Endothelial cell of umbilical vein (primary cell): ENCODE data around the gene KIAA1671. TPM values are rescaled to one million over a fixed set of nuclear protein-coding genes. Genes with fewer than 3 reads are reported as not detected.
A peak's percentile ranks its signal among the peaks of the same experiment; 100 is the strongest.

Source experiments
- BruUV-seq: library from RNA; stranded (reverse); fragments of 400-500 nt; replicated peaks from 2 replicates; lab custom pipeline; 2021; lab: Mats Ljungman, UMichigan
- CTCF ChIA-PET: fragments of 300-600, 350-600 bp; sonication (Branson Sonifier 250); formaldehyde crosslinking; loops from one replicate; lab custom pipeline; 2021; ENCODE audit warnings: antibody characterized with exemption, inconsistent platforms; lab: Charles Lee
- POLR2A ChIA-PET: fragments of 300-600, 350-600 bp; sonication (Branson Sonifier 250); formaldehyde crosslinking; loops from one replicate; lab custom pipeline; 2021; ENCODE audit warnings: antibody characterized with exemption, inconsistent platforms; lab: Charles Lee
- DNase-seq: peaks from one replicate; pipeline ENCODE4 v3.0.0-alpha.2; 2011; ENCODE audit warnings: low read depth, low spot score
- FAIRE-seq: peaks from 2 replicates; lab custom pipeline; 2011; peaks lifted over from hg19 to GRCh38; lab: Jason Lieb, UNC
- H2AFZ ChIP-seq: 2 replicates; pipeline ENCODE4 v1.6.0; 2012; ENCODE audit warnings: low read depth, low read length, control low read depth, inconsistent platforms
- H3K27ac ChIP-seq: 2 replicates; pipeline ENCODE4 v1.5.1; 2011; ENCODE audit warnings: low read depth, mild to moderate bottlenecking, control low read depth, low read length, moderate library complexity; ENCODE audit not compliant: insufficient read depth
- H3K27me3 ChIP-seq, 2 experiments: 2 replicates each; pipeline versions ENCODE4 v1.6.0 to v1.6.1; 2011; ENCODE audit warnings: low read length in 2 of 2, mixed read lengths in 1 of 2; ENCODE audit not compliant: control insufficient read depth in 2 of 2, insufficient read depth in 2 of 2
- H3K36me3 ChIP-seq, 2 experiments: 2 replicates in 1 of 2; 3 replicates in 1 of 2; pipeline ENCODE4 v1.5.1; 2011; ENCODE audit warnings: low read length in 2 of 2, mild to moderate bottlenecking in 1 of 2, moderate library complexity in 1 of 2; ENCODE audit not compliant: control insufficient read depth in 2 of 2, insufficient read depth in 2 of 2; ENCODE audit errors: extremely low read depth in 1 of 2
- H3K4me1 ChIP-seq: 3 replicates; pipeline ENCODE4 v1.5.1; 2011; ENCODE audit warnings: mild to moderate bottlenecking, low read length; ENCODE audit not compliant: control insufficient read depth, insufficient read depth; ENCODE audit errors: extremely low read depth
- H3K4me2 ChIP-seq: 2 replicates; pipeline ENCODE4 v1.6.1; 2011; ENCODE audit warnings: low read length, control low read depth, mixed read lengths; ENCODE audit not compliant: insufficient read depth
- H3K4me3 ChIP-seq, 3 experiments: fragments of 200-600 bp in 1 of 3; sonication (generic), shearing (Covaris generic) in 1 of 3; replicated peaks in 1 of 3; 2 replicates each; pipeline ENCODE4 v1.5.1; 2011 to 2016; ENCODE audit warnings: control low read depth in 3 of 3, low read length in 3 of 3, mild to moderate bottlenecking in 2 of 3, inconsistent platforms in 1 of 3, low read depth in 1 of 3, moderate library complexity in 1 of 3; ENCODE audit not compliant: insufficient read depth in 1 of 3
- H3K79me2 ChIP-seq: 2 replicates; pipeline ENCODE4 v1.6.0; 2012; ENCODE audit warnings: low read length, inconsistent platforms; ENCODE audit not compliant: control insufficient read depth, insufficient read depth
- H3K9ac ChIP-seq: replicated peaks from 2 replicates; pipeline ENCODE3; 2011; ENCODE audit warnings: low read length, control low read depth; ENCODE audit not compliant: insufficient read depth; ENCODE audit errors: extremely low read depth
- H3K9me1 ChIP-seq: replicated peaks from 3 replicates; pipeline ENCODE4 v1.6.0; 2011; ENCODE audit warnings: mild to moderate bottlenecking, low read length; ENCODE audit not compliant: control insufficient read depth, insufficient read depth; ENCODE audit errors: extremely low read depth
- H3K9me3 ChIP-seq: replicated peaks from 2 replicates; pipeline ENCODE4 v1.5.1; 2012; ENCODE audit warnings: low read length, inconsistent platforms; ENCODE audit not compliant: control insufficient read depth, insufficient read depth
- H4K20me1 ChIP-seq: replicated peaks from 2 replicates; pipeline ENCODE3; 2011; ENCODE audit warnings: mild to moderate bottlenecking, low read length; ENCODE audit not compliant: control insufficient read depth, insufficient read depth; ENCODE audit errors: extremely low read depth
- CTCF ChIP-seq, 2 donors: IDR thresholded peaks; 1 replicate in 1 of 2; 2 replicates in 1 of 2; pipeline ENCODE4 v1.5.1; 2011; ENCODE audit warnings: low read length in 2 of 2, mild to moderate bottlenecking in 2 of 2, moderate library complexity in 2 of 2, control low read depth in 1 of 2, inconsistent platforms in 1 of 2, low read depth in 1 of 2; ENCODE audit not compliant: insufficient read depth in 1 of 2; ENCODE audit errors: extremely low read depth in 1 of 2
- EZH2 ChIP-seq: IDR thresholded peaks from 2 replicates; pipeline ENCODE4 v1.6.1; 2012; ENCODE audit warnings: borderline replicate concordance, low read depth, mild to moderate bottlenecking, moderate library complexity, low read length, inconsistent platforms; ENCODE audit not compliant: severe bottlenecking
- FOS ChIP-seq: IDR thresholded peaks from 2 replicates; pipeline ENCODE4 v1.6.1; 2011; ENCODE audit warnings: mild to moderate bottlenecking, low read length, moderate library complexity, borderline replicate concordance; ENCODE audit not compliant: insufficient read depth
- GATA2 ChIP-seq: IDR thresholded peaks from 2 replicates; pipeline ENCODE4 v1.7.0; 2011; ENCODE audit warnings: low read depth, mild to moderate bottlenecking, moderate library complexity, mixed read lengths, low read length; ENCODE audit not compliant: insufficient read length, insufficient read depth
- JUN ChIP-seq: IDR thresholded peaks from 2 replicates; pipeline ENCODE4 v1.6.1; 2011; ENCODE audit warnings: borderline replicate concordance, low read depth; ENCODE audit not compliant: insufficient read length, insufficient read depth
- MAX ChIP-seq: IDR thresholded peaks from 2 replicates; pipeline ENCODE4 v1.6.1; 2011; ENCODE audit not compliant: insufficient read depth, insufficient read length
- MYC ChIP-seq: IDR thresholded peaks from one replicate; pipeline ENCODE4 v1.6.1; 2011; ENCODE audit warnings: mild to moderate bottlenecking, low read depth, low read length
- POLR2A ChIP-seq: IDR thresholded peaks from 2 replicates; pipeline ENCODE4 v1.6.1; 2012; ENCODE audit warnings: low read depth, mild to moderate bottlenecking, control low read depth, low read length
- POLR2AphosphoS5 ChIP-seq: IDR thresholded peaks from 2 replicates; pipeline ENCODE4 v1.6.1; 2012; ENCODE audit warnings: low read depth, mild to moderate bottlenecking, control low read depth, low read length, moderate library complexity; ENCODE audit not compliant: insufficient read depth
- dilution Hi-C: fragments of 300-500 bp; cut with MboI; formaldehyde crosslinking; loops from one replicate; pipeline ENCODE4 v1.15.0; 2019; ENCODE audit warnings: low sequenced_read_pairs; ENCODE audit not compliant: extremely low pct_ligation_motif_present
- intact Hi-C: fragments of 100-400 bp; cut with micrococcal nuclease; formaldehyde crosslinking; loops from one replicate; pipeline ENCODE4 v1.10.0; 2022
- polyA plus RNA-seq, 4 experiments: library from polyadenylated mRNA; depleted of rRNA in 3 of 4; stranded (reverse) in 3 of 4; unstranded in 1 of 4; fragments of >200 nt; gene quantifications; 2 replicates each; pipeline versions ENCODE4 v1.2.1 to v1.2.3, GENCODE V29; 2011 to 2012; ENCODE audit warnings: missing spikeins in 1 of 4
- total RNA-seq: library from RNA; stranded (reverse); gene quantifications from 2 replicates; pipeline ENCODE4 v1.2.3, GENCODE V29; 2021

The KIAA1671 gene
- total and polyA plus RNA-seq, 2 donors (not counting 3 experiments of a cell fraction or from before 2014, with no cell fraction given), result 23.1 to 85.1 TPM

DNA sequence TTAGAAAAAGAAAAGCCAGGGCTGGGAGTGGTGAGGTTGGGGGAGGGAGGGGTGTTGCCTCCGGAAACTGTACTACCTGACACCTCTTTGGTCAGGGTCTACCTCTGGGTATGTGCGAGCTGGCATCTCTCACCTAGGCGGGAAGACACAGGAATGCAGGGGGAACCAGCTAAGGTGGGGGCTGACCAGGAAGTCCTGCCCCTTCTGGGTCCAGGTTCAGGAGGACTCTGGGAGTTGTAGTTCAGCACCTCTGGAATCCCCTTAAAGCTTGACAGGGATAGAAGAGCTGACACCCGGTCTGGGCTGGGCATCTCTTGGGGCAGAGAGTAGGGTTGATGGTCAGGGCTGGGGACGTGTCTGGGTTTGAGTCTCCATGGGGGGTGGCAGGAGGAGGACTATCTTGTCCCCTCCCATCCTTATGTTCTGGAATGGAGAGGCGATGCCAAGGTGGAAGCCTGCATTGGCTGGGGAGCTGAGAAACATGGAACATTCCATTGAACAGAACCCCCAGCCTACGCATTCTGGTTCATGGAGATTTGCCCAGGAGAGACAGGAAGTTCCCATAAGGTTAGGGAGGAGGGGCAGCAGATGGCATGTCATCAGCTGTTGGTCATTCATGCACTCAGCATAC, 2.1 kb upstream of the KIAA1671 start:
- Histone ChIP-seq H3K27ac (no peak overlapping the region), H3K4me3 (no peak overlapping the region), H3K9me3 (no peaks in the 10 kb centered on the region), H3K27me3 (peaks cover 0 to 9% of the 10 kb centered on the region in 2 experiments), H3K36me3 (no peaks in the 10 kb centered on the region), H3K9me1 (no peaks in the 10 kb centered on the region), H3K4me2 (no peak overlapping the region), H4K20me1 (no peaks in the 10 kb centered on the region), H3K9ac (no peak overlapping the region), H3K4me1 (peaks cover 9% of the 10 kb centered on the region), H2AFZ (no peak overlapping the region), H3K79me2 (peaks cover 23% of the 10 kb centered on the region)
- FAIRE-seq, result peak; percentile 15
- DNase-seq, result no peak
- POLR2A ChIA-PET, result interaction anchor here (1.0 kb wide), 1 partner anchor 98 kb away, joined by 3 read pairs; no protein-coding TSS in a partner anchor
- intact Hi-C loops, result loop anchor here (5.0 kb wide), 1 partner anchor 162 kb away; no protein-coding TSS in a partner anchor
- no TSS peak for BruUV-seq
- CTCF ChIA-PET, result interaction anchor here (0.8 to 19.2 kb wide), 6 partner anchors 12 to 102 kb away, joined by 3 to 378 read pairs (median 4); no protein-coding TSS in a partner anchor
- dilution Hi-C loops, result no loop called here
- TF ChIP-seq EZH2 (no peak), CTCF (IDR thresholded peaks at IDR 0.05; ENCODE audit: extremely low read depth in 1 of 2, insufficient read depth in 1 of 2, low read depth in 1 of 2, low read length in 2 of 2) (no peak), POLR2A (no peak), MYC (no peak), MAX (no peak), FOS (no peak), POLR2AphosphoS5 (no peak), GATA2 (no peak), JUN (no peak)
